GM23338 (cell line): Measurements from ENCODE around the gene COL20A1. TPM values are rescaled to one million over a fixed set of nuclear protein-coding genes. Genes with fewer than 3 reads are reported as not detected.
A peak's percentile ranks its signal among the peaks of the same experiment; 100 is the strongest.

Source experiments
- ATAC-seq: fragments of 200-7000 bp; cut with Tn5 transposase; 3 replicates; pipeline ENCODE4 v1.9.1; 2020
- DNase-seq: peaks from one replicate; pipeline ENCODE4 v3.0.0-alpha.2; 2015; ENCODE audit warnings: low spot score
- H2AFZ ChIP-seq: fragments of 200-600 bp; sonication (generic); 2 replicates; pipeline ENCODE4 v1.8.0; 2016; ENCODE audit warnings: antibody characterized with exemption, mild to moderate bottlenecking, moderate library complexity
- H3F3A ChIP-seq: fragments of 200-600 bp; sonication (generic); replicated peaks from 2 replicates; pipeline ENCODE4 v1.8.0; 2017; ENCODE audit warnings: antibody characterized with exemption, mixed run types, low read depth
- H3K27ac ChIP-seq: fragments of 200-600 bp; sonication (generic); 2 replicates; pipeline ENCODE4 v1.6.1; 2016; ENCODE audit warnings: low read depth
- H3K27me3 ChIP-seq: fragments of 200-600 bp; sonication (generic); 2 replicates; pipeline ENCODE4 v1.8.0; 2016; ENCODE audit warnings: mild to moderate bottlenecking, mixed run types, moderate library complexity; ENCODE audit not compliant: insufficient read depth
- H3K36me3 ChIP-seq: fragments of 200-600 bp; sonication (generic); 2 replicates; pipeline ENCODE4 v1.8.0; 2016; ENCODE audit warnings: mild to moderate bottlenecking; ENCODE audit not compliant: insufficient read depth
- H3K4me1 ChIP-seq: fragments of 200-600 bp; sonication (generic); 2 replicates; pipeline ENCODE4 v1.8.0; 2016; ENCODE audit warnings: mild to moderate bottlenecking, moderate library complexity; ENCODE audit not compliant: insufficient read depth
- H3K4me2 ChIP-seq: fragments of 200-600 bp; sonication (generic); 2 replicates; pipeline ENCODE4 v1.7.1; 2017; ENCODE audit warnings: mixed run types
- H3K4me3 ChIP-seq: fragments of 200-600 bp; sonication (generic); 2 replicates; pipeline ENCODE4 v1.6.1; 2016; ENCODE audit warnings: mixed run types
- H3K79me2 ChIP-seq: fragments of 200-600 bp; sonication (generic); replicated peaks from 2 replicates; pipeline ENCODE4 v1.8.0; 2017; ENCODE audit warnings: mild to moderate bottlenecking; ENCODE audit not compliant: insufficient read depth
- H3K9me2 ChIP-seq: fragments of 200-600 bp; sonication (generic); 2 replicates; pipeline ENCODE4 v1.8.0; 2017; ENCODE audit not compliant: insufficient read depth
- H4K20me1 ChIP-seq: fragments of 200-600 bp; sonication (generic); replicated peaks from 2 replicates; pipeline ENCODE4 v1.8.0; 2017; ENCODE audit warnings: mild to moderate bottlenecking; ENCODE audit not compliant: insufficient read depth
- H3K27ac Mint-ChIP-seq: 2 replicates; pipeline ENCODE4 v1.8.0; 2020; ENCODE audit warnings: inconsistent platforms, mild to moderate bottlenecking, moderate library complexity, mixed read lengths
- H3K27me3 Mint-ChIP-seq: 3 replicates; pipeline ENCODE4 v1.8.0; 2022; ENCODE audit warnings: low read depth, mild to moderate bottlenecking, moderate library complexity, mixed read lengths, inconsistent platforms; ENCODE audit not compliant: insufficient read depth, poor library complexity
- H3K36me3 Mint-ChIP-seq: 3 replicates; pipeline ENCODE4 v1.8.0; 2021; ENCODE audit warnings: low read depth, mild to moderate bottlenecking, inconsistent platforms, moderate library complexity, mixed read lengths
- H3K4me1 Mint-ChIP-seq: 3 replicates; pipeline ENCODE4 v1.8.0; 2020; ENCODE audit warnings: mild to moderate bottlenecking, inconsistent platforms, mixed read lengths
- H3K4me3 Mint-ChIP-seq: 3 replicates; pipeline ENCODE4 v1.8.0; 2021; ENCODE audit warnings: moderate library complexity, mild to moderate bottlenecking, inconsistent platforms, mixed read lengths
- H3K9me3 Mint-ChIP-seq: 3 replicates; pipeline ENCODE4 v1.8.0; 2020; ENCODE audit warnings: moderate library complexity, mild to moderate bottlenecking, inconsistent platforms, mixed read lengths
- CREB1 ChIP-seq: fragments of 250-450 bp; sonication (Bioruptor Pico); IDR thresholded peaks from 2 replicates; pipeline ENCODE4 v1.5.0; 2020; ENCODE audit warnings: low read depth, mild to moderate bottlenecking, moderate library complexity
- EZH2 ChIP-seq: fragments of 200-600 bp; sonication (generic); IDR thresholded peaks from one replicate; pipeline ENCODE4 v1.8.0; 2017; ENCODE audit warnings: antibody characterized with exemption, mild to moderate bottlenecking, low read depth; ENCODE audit not compliant: unreplicated experiment
- JUNB ChIP-seq: IDR thresholded peaks from one replicate; pipeline ENCODE4 v1.6.1; 2016; ENCODE audit warnings: antibody characterized with exemption; ENCODE audit not compliant: unreplicated experiment
- POLR2AphosphoS5 ChIP-seq: IDR thresholded peaks from 2 replicates; pipeline ENCODE4 v1.6.1; 2016; ENCODE audit warnings: antibody characterized with exemption, low read depth
- ZNF331 ChIP-seq: fragments of 250-450 bp; sonication (Bioruptor Pico); IDR thresholded peaks from 2 replicates; pipeline ENCODE4 v1.5.0; 2020; ENCODE audit warnings: low read depth, mild to moderate bottlenecking, moderate library complexity
- polyA plus RNA-seq: library from polyadenylated mRNA; unstranded; fragments of >200 nt; fragmentation: Nextera tagmentation; extraction: Ambion mirVana; gene quantifications from 2 replicates; pipeline ENCODE4 v1.2.1, GENCODE V29; 2016
- total RNA-seq: library from RNA; depleted of rRNA; stranded (reverse); fragments of >200 nt; shearing (Covaris generic); gene quantifications from 2 replicates; pipeline ENCODE4 v1.2.3, GENCODE V29; 2014
- TF ChIP-seq, protein P1 (sequence below): IDR thresholded peaks from one replicate; pipeline ENCODE4 v1.6.1; 2018; ENCODE audit warnings: antibody characterized with exemption; ENCODE audit not compliant: unreplicated experiment
- TF ChIP-seq, protein P2 (sequence below): fragments of 250-450 bp; sonication (Bioruptor Pico); IDR thresholded peaks from 2 replicates; pipeline ENCODE4 v1.5.0; 2020; ENCODE audit warnings: mild to moderate bottlenecking, moderate library complexity

The COL20A1 gene
- total and polyA plus RNA-seq, 2 experiments from 2014 or later: 0.28 to 0.79 TPM

DNA sequence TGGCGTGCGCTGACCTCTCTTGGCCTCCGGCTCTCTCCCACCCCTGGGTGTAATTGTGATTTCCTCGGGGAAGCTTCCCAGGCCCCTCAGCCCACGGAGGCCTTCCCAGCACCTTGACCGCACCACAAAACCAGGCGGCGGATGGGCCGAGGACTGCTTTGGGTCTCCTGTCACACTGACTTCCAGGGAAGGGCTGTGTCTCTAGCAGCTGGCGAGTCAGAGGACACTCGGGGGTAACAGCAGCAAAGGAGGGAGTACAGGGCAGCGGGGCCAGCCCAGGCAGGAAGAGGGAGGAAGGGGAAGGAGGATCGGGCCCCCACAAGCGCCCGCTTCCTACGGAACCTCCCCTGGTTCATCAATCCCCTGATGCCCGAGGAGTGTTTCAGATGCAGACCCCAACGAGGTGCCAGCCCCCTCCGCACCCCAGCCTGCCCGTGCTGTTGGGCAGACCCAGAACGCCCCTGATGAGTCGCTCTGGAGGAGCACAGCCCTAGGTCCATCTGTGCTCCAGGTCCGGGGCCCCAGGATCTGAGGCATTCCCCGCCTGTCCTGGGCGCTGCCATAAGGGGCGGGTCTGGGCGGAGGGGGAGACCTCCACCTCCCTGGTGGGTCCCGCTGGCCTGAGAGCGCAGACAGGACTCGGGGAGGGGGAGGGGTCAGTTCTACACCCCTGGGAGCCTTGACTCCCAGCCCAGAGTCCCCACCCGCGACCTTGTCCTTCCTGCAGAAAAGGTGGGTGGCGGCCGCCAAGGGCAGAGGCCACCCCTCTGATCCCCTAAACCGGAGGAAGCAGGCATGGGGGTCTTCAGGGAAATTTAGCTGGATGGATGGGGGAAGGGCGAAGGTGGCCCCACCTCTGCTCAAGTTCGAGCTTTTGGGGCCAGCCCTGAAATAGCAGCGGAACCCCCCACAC lies 67.2 kb downstream of the COL20A1 start:
- Mint-ChIP-seq H3K4me3 (peak overlapping the region; percentile 62), H3K27me3 (peaks cover 22% of the 10 kb centered on the region), H3K4me1 (peaks cover 10% of the 10 kb centered on the region), H3K27ac (no peak overlapping the region), H3K36me3 (no peaks in the 10 kb centered on the region; the same call in 2 of the 3 replicates), H3K9me3 (peaks cover 2% of the 10 kb centered on the region; the same call in 1 of the 3 replicates)
- Histone ChIP-seq H3K4me3 (peak overlapping the region; percentile 64), H3K27me3 (peaks cover 18% of the 10 kb centered on the region), H3F3A (no peaks in the 10 kb centered on the region), H3K4me2 (peak overlapping the region; percentile 84), H2AFZ (peak overlapping the region; percentile 43; the same call in 1 of the 2 replicates), H4K20me1 (no peaks in the 10 kb centered on the region), H3K9me2 (no peaks in the 10 kb centered on the region), H3K79me2 (no peaks in the 10 kb centered on the region), H3K36me3 (no peaks in the 10 kb centered on the region), H3K4me1 (no peaks in the 10 kb centered on the region), H3K27ac (no peak overlapping the region)
- ATAC-seq (peak; percentile 40), DNase-seq (peak; percentile 54)
- TF ChIP-seq EZH2 (no peak), CREB1 (no peak)

DNA sequence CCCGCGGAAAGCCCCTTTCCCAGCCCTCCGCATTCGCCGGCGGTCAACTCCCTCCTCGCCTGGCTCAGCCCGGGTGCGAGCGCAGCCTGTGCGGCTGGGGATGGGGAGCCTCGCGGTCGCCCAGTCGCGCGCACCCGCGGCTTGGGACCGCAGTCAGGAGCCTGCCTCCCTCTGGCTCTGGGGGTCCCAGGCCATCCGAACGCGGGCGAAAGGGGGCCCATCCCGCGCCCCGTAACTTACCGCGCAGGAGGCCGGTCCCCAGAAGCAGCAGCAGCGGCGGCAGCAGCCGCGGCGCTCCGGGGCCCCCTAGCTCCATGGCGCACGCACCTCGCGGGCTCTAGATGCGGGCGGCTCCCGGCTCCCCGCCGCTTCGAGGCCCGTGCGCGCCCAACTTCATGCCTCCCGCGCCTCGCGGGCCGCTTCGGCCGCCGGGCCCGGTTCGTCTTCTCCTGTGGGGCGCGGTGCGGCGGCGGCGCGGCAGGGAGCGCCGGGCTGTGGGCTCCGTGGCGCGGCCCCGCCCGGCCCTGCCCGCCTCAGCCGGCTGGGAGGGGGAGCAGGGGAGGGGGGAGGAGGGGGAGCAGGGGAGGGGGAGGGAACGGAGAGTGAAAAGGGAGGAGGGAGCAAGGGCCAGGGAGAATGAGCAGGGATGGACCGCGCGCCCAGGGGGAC lies 68.0 kb downstream of the COL20A1 start, which contains the start of gene CHRNA4:
CHRNA4 (minus strand) TSS at position 500 of the 669 bp plus-strand sequence; CDS start at position 316, 184 bp downstream.
- no peaks in the 10 kb centered on the region for H3F3A ChIP-seq
- no peak within 1 kb of the TSS for H3K27ac ChIP-seq
- H3K4me3 ChIP-seq: peak within 1 kb of the TSS; percentile 64
- no peak within 1 kb of the TSS for H3K27ac Mint-ChIP-seq
- H3K27me3 ChIP-seq: peaks cover 18% of the 10 kb centered on the region
- H3K4me1 ChIP-seq: no peaks in the 10 kb centered on the region
- H4K20me1 ChIP-seq: no peaks in the 10 kb centered on the region
- H3K36me3 Mint-ChIP-seq: no peaks in the 10 kb centered on the region; the same call in 2 of the 3 replicates
- peaks cover 2% of the 10 kb centered on the region; the same call in 1 of the 3 replicates for H3K9me3 Mint-ChIP-seq
- peaks cover 10% of the 10 kb centered on the region for H3K4me1 Mint-ChIP-seq
- peak within 1 kb of the TSS; percentile 84 for H3K4me2 ChIP-seq
- H3K79me2 ChIP-seq: no peaks in the 10 kb centered on the region
- peak within 1 kb of the TSS; percentile 63 for H3K4me3 Mint-ChIP-seq
- ATAC-seq: peak; percentile 44
- H3K36me3 ChIP-seq: no peaks in the 10 kb centered on the region
- H3K27me3 Mint-ChIP-seq: peaks cover 24% of the 10 kb centered on the region
- peak; percentile 56 for DNase-seq
- TF ChIP-seq POLR2AphosphoS5 (no peak), ZNF331 (CRISPR knock-in tag) (no peak), JUNB (no peak), CREB1 (no peak), EZH2 (no peak)
- TF ChIP-seq, protein P1, sequence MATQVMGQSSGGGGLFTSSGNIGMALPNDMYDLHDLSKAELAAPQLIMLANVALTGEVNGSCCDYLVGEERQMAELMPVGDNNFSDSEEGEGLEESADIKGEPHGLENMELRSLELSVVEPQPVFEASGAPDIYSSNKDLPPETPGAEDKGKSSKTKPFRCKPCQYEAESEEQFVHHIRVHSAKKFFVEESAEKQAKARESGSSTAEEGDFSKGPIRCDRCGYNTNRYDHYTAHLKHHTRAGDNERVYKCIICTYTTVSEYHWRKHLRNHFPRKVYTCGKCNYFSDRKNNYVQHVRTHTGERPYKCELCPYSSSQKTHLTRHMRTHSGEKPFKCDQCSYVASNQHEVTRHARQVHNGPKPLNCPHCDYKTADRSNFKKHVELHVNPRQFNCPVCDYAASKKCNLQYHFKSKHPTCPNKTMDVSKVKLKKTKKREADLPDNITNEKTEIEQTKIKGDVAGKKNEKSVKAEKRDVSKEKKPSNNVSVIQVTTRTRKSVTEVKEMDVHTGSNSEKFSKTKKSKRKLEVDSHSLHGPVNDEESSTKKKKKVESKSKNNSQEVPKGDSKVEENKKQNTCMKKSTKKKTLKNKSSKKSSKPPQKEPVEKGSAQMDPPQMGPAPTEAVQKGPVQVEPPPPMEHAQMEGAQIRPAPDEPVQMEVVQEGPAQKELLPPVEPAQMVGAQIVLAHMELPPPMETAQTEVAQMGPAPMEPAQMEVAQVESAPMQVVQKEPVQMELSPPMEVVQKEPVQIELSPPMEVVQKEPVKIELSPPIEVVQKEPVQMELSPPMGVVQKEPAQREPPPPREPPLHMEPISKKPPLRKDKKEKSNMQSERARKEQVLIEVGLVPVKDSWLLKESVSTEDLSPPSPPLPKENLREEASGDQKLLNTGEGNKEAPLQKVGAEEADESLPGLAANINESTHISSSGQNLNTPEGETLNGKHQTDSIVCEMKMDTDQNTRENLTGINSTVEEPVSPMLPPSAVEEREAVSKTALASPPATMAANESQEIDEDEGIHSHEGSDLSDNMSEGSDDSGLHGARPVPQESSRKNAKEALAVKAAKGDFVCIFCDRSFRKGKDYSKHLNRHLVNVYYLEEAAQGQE: no peak
- TF ChIP-seq, protein P2, sequence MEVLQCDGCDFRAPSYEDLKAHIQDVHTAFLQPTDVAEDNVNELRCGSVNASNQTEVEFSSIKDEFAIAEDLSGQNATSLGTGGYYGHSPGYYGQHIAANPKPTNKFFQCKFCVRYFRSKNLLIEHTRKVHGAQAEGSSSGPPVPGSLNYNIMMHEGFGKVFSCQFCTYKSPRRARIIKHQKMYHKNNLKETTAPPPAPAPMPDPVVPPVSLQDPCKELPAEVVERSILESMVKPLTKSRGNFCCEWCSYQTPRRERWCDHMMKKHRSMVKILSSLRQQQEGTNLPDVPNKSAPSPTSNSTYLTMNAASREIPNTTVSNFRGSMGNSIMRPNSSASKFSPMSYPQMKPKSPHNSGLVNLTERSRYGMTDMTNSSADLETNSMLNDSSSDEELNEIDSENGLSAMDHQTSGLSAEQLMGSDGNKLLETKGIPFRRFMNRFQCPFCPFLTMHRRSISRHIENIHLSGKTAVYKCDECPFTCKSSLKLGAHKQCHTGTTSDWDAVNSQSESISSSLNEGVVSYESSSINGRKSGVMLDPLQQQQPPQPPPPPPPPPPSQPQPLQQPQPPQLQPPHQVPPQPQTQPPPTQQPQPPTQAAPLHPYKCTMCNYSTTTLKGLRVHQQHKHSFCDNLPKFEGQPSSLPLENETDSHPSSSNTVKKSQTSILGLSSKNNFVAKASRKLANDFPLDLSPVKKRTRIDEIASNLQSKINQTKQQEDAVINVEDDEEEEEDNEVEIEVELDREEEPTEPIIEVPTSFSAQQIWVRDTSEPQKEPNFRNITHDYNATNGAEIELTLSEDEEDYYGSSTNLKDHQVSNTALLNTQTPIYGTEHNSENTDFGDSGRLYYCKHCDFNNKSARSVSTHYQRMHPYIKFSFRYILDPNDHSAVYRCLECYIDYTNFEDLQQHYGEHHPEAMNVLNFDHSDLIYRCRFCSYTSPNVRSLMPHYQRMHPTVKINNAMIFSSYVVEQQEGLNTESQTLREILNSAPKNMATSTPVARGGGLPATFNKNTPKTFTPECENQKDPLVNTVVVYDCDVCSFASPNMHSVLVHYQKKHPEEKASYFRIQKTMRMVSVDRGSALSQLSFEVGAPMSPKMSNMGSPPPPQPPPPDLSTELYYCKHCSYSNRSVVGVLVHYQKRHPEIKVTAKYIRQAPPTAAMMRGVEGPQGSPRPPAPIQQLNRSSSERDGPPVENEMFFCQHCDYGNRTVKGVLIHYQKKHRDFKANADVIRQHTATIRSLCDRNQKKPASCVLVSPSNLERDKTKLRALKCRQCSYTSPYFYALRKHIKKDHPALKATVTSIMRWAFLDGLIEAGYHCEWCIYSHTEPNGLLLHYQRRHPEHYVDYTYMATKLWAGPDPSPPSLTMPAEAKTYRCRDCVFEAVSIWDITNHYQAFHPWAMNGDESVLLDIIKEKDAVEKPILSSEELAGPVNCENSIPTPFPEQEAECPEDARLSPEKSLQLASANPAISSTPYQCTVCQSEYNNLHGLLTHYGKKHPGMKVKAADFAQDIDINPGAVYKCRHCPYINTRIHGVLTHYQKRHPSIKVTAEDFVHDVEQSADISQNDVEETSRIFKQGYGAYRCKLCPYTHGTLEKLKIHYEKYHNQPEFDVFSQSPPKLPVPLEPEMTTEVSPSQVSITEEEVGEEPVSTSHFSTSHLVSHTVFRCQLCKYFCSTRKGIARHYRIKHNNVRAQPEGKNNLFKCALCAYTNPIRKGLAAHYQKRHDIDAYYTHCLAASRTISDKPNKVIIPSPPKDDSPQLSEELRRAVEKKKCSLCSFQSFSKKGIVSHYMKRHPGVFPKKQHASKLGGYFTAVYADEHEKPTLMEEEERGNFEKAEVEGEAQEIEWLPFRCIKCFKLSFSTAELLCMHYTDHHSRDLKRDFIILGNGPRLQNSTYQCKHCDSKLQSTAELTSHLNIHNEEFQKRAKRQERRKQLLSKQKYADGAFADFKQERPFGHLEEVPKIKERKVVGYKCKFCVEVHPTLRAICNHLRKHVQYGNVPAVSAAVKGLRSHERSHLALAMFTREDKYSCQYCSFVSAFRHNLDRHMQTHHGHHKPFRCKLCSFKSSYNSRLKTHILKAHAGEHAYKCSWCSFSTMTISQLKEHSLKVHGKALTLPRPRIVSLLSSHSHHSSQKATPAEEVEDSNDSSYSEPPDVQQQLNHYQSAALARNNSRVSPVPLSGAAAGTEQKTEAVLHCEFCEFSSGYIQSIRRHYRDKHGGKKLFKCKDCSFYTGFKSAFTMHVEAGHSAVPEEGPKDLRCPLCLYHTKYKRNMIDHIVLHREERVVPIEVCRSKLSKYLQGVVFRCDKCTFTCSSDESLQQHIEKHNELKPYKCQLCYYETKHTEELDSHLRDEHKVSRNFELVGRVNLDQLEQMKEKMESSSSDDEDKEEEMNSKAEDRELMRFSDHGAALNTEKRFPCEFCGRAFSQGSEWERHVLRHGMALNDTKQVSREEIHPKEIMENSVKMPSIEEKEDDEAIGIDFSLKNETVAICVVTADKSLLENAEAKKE (CRISPR knock-in tag): no peak
- H2AFZ ChIP-seq: peak within 1 kb of the TSS; percentile 85
- no peaks in the 10 kb centered on the region for H3K9me2 ChIP-seq
